AG09319 (cell line): ENCODE results near the gene MGAT4A.
"Not testable (repeated sequence)": the region's sequence is repeated elsewhere in the genome, so short reads cannot be mapped to it uniquely, and the experiment has no call there.

Experiments
- DNase-seq: peaks from one replicate; pipeline ENCODE4 v3.0.0-alpha.2; 2010; ENCODE audit warnings: low read depth; ENCODE audit errors: extremely low read depth
- TF ChIP-seq, protein P1 (sequence below): IDR thresholded peaks from 2 replicates; pipeline ENCODE4 v1.5.1; 2011; ENCODE audit warnings: low read depth, mild to moderate bottlenecking, inconsistent platforms, low read length, moderate library complexity

Gene MGAT4A

DNA sequence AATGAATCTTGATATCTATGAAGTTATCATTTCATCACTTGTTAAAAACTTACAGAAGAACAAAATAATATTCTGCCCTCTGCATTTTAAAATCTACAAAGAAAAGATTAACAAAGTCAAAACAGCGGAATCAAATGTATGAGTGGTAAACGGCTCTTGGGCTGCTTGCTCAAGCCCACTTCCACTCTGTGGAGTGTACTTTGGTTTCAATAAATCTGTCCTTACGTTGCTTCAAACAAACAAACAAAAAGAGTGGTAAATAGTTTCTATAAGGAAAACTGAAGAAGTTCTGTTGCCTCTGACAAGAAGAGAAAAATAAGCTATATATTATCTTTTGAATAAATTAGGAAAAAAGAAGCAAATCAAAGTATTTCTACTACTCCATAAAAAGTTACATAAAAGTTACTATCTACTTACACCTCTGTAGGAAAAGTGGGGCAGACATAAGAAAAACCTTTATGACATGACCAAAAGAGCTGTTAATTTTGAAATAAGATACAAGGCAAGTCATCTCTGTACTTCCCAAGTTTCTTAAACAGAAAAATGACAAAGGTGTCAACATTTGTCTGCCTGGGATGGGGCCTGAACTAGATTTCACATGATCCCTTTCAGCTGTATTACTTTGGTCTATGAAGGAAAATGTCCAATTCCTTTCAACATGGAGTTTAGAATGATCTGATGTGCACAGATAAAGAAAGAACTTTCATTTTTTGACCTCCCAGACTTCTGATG lies 56.5 kb downstream of the MGAT4A start:
- TF ChIP-seq, protein P1, sequence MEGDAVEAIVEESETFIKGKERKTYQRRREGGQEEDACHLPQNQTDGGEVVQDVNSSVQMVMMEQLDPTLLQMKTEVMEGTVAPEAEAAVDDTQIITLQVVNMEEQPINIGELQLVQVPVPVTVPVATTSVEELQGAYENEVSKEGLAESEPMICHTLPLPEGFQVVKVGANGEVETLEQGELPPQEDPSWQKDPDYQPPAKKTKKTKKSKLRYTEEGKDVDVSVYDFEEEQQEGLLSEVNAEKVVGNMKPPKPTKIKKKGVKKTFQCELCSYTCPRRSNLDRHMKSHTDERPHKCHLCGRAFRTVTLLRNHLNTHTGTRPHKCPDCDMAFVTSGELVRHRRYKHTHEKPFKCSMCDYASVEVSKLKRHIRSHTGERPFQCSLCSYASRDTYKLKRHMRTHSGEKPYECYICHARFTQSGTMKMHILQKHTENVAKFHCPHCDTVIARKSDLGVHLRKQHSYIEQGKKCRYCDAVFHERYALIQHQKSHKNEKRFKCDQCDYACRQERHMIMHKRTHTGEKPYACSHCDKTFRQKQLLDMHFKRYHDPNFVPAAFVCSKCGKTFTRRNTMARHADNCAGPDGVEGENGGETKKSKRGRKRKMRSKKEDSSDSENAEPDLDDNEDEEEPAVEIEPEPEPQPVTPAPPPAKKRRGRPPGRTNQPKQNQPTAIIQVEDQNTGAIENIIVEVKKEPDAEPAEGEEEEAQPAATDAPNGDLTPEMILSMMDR: no peak
- DNase-seq: no peak

- TF ChIP-seq, protein P1: no peak
- DNase-seq: no peak
Measured at GRCh38 chr2:98669675-98670074, 61.3 kb downstream of the MGAT4A start.

DNA sequence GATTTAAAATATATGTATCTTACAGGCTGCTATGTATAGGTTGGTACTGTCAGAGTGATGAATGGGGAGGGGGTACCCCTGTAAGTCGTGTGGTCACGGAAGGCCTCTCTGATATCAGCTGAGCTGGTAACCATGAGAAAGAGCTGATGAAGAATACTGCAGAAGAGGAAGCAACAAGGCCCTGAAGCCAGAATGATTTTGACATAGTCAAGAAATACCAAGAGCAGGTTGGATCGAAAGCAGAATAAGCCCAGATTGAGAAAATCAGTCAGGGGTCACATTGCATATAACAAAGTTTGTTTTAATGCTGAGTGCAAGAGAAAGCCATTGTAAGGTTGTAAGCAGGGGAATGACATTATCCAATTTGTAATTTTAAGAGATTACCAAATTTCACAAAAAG lies 65.3 kb downstream of the MGAT4A start:
- TF ChIP-seq, protein P1: no peak
- DNase-seq: no peak

- TF ChIP-seq, protein P1: no peak
- no peak for DNase-seq
Measured at GRCh38 chr2:98664323-98664722, 66.6 kb downstream of the MGAT4A start.

- TF ChIP-seq, protein P1: no peak
- no peak for DNase-seq
Measured at GRCh38 chr2:98663511-98664090, 67.3 kb downstream of the MGAT4A start.

- DNase-seq: not testable (repeated sequence)
Measured at GRCh38 chr2:98659491-98659840, 71.5 kb downstream of the MGAT4A start.

DNA sequence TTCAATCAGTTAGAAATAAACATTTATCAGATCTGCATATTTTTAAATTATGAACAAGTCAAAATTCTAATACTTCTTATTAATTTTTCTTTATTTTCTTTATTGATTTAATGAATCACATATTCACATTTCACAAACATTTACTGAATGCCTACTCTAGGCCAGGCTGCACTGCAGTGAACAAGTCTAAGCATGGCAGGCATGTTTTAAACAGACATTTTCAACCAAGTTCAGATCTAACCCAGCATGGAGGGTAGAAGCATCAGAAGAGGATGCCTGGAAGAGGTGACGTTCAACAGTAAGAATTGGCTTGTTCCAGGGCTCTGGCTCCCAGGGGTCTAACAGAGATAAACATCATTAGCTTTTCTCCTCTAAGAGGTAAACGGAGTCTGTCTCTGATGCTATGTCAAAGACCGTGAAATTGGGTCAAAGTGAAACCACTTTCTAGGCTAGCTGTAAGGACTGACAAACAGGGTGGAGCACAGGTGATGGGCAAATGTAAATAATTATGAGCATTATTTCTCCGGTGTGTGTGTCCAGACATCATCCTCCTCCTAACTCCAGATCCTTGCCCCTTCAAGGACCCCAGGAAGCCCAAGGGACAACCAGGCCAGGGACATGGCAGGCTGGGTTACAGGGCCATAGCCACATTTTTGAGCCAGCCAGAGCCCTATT lies 72.0 kb downstream of the MGAT4A start:
- TF ChIP-seq, protein P1: no peak
- no peak for DNase-seq
